Inflammatory macrophage (primary cell): ENCODE measurements around the gene PLEK2.
A peak's percentile ranks its signal among the peaks of the same experiment; 100 is the strongest.
"Not testable (repeated sequence)": the region's sequence is repeated elsewhere in the genome, so short reads cannot be mapped to it uniquely, and the experiment has no call there.

ENCODE experiments used
- DNase-seq, 2 donors: peaks; one replicate each; pipeline ENCODE4 v3.0.0-alpha.2; 2020 to 2022

PLEK2 gene

DNA sequence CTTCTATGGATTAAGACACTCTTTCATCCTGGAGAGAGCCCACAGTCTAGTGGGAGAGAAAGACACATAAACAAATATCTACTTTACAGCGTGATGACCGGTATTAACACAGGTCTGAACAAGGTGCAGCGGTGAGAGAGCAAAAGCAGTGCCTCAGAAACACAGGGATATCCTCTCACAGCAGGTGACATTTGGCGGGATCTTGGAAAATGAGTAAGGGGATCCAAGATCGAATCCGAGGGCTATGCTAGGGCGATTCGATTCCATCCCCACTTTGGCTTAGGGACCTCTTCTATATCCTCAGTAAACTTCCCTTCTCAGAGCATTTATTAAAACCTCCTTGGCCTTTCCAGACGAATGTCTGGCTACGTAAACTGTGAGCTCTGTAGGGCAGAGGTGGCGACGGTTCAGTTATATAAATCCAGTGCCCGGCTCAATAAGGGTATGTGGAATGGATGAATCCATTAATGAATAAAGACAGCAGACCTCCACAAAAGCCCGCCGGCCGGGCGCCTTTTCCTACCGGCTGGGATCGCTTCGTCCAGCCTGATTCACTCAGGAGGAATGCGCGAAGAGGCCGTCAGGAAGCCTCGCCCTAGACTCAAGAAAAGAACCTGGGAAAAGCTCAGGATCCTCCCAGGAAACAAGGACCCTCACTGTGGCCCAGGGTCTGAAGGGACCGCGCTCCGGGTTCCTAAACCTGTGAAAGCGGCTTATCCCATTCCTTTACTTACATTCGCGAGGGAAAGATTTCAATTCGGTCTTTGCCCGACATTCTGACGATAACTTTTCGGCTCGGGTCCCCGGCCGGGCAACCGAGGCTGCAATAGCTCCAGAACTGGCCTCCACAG is 52.8 kb downstream of the PLEK2 start:
- DNase-seq: peak; percentile 6

DNA sequence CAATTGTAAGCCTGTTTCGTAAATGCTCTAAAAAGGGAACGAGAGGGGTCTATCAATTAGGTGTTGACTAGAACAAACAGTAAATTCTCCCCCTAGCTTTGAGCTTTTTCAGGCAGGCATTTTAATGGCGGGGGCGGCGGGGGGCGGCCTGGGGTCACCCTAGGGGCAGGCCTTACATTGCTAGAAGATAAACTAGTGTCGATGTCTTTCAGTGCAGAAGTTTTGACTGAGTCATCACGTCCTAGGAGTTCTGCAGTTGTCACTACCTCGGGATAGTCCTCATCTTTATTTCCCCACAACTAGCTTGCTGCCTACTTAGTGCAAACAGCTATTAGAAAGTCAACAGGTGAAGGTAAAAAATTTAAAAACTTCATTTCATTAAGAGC is 54.0 kb downstream of the PLEK2 start:
- peak in 1 of 2 donors; percentile 13 for DNase-seq

DNA sequence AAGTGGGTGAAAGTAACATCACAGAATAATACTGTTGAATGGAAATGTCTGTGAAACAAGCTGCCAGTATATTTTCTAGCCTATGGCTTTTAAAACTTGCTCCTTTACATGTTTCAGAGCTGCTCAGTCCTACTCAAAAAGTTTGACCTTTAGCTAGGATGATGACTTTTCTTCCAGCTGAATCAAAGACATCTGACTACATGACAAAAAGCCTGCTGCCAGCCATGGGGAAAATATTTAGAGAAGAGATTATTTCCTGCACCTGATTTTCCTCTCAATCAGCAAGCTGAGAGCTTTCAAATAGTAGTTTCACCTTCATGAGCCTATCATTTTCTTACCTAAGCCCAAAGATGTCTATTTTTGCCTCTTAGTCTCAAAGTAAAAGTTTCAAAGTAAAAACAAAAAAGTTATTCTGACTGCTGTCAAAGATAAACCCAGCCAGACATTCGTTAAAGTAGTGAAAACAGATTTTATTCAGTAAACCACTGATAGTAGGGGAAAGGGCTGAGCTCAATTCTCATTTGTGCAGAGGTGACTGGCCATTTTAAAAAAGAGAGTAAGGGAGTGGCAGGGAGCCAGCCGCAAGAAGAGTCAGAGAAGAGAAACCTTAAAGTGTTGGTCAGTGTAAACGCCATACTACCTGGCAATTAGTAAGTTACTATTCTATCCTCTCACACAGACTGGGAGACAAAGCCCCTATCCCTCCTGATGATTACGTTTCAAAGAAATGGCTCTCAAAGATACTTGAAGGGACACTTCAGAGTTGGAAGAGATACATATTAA is 54.6 kb downstream of the PLEK2 start:
- DNase-seq: peak; percentile 3 to 25

DNA sequence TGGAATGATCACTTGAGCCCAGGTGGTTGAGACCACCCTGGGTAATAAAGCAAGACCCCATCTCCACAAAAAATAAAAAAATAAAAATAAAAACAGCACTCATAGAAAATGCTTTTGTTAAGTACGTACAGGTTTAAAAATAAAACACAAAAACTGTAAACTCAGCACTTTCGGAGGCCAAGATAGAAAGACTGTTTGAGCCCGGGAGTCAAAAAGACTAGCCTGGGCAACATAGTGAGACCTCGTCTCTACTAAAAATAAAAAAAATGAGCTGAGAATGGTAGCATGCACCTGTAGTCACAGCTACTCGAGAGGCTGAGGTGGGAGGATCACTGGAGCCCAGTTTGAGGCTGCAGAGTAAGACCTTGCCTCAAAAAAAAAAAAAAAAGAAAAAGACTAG is 59.9 kb downstream of the PLEK2 start:
- DNase-seq: no peak

- no peak for DNase-seq
Measured at GRCh38 chr14:67345583-67345982, 66.4 kb downstream of the PLEK2 start.

DNA sequence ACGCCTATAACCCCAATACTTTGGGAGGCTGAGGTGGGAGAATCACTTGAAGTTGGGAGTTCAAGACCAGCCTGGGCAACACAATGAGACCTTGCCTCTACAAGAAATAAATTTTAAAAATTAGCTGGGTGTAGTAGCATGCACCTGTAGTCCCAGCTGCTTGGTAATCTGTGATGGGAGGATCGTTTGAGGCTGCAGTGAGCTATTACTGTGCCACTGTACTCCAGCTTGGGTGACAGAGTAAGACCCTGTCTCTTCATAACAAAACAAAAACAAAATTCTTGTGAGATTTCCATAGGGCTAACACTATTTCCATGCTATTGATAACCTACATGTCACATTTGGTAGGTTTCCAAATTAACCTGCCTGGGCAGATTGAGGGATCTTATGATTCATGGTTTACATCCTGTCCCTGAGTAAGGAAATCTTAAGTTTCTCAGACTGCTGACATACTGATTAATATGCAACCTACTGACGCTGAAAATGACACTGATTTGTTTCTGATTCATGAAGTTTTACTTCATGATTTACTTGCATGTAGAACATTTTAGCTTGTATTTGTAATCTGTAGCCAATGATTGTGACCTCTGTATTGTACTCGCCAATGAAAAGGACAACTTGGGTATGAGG is 68.2 kb downstream of the PLEK2 start:
- no peak for DNase-seq

DNA sequence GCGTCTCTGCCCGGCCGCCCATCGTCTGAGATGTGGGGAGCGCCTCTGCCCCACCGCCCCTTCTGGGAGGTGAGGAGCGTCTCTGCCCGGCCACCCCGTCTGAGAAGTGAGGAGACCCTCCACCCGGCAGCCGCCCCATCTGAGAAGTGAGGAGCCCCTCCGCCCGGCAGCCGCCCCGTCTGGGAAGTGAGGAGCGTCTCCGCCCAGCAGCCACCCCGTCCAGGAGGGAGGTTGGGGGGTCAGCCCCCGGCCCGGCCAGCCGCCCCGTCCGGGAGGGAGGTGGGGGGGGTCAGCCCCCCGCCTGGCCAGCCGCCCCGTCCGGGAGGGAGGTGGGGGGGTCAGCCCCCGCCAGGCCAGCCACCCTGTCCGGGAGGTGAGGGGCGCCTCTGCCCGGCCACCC is 70.7 kb downstream of the PLEK2 start:
- DNase-seq: not testable (repeated sequence)
